Activated CD4-positive, alpha-beta T cell treated with anti-CD3 and anti-CD28 coated beads, Interleukin-2, amount 50 U/mL, for 48 hours (primary cell): ENCODE results near the gene LMF2.
A peak's percentile ranks its signal among the peaks of the same experiment; 100 is the strongest.
"Not testable (repeated sequence)": the region's sequence is repeated elsewhere in the genome, so short reads cannot be mapped to it uniquely, and the experiment has no call there.

ENCODE experiments used
- DNase-seq, 2 experiments: peaks; one replicate each; pipeline ENCODE4 v3.0.0-alpha.2; 2020

Gene LMF2

DNA sequence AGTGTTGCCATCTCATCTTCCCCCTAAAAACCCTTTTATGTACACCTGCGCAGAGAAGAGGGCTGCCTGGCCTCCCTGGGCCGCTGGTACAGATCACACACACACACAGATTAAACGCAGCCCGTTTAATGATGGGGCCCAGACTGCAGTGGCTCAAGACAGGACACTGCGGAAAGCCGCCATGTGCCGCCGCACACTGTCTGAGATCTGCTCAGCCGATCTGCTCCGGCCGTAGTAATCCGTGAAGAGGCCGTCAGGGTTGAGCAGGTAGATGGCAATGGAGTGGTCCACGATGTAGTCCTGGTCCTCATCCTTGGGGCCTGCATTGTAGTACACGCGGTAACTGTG, 15.9 kb upstream of the LMF2 start:
- DNase-seq, result no peak

DNA sequence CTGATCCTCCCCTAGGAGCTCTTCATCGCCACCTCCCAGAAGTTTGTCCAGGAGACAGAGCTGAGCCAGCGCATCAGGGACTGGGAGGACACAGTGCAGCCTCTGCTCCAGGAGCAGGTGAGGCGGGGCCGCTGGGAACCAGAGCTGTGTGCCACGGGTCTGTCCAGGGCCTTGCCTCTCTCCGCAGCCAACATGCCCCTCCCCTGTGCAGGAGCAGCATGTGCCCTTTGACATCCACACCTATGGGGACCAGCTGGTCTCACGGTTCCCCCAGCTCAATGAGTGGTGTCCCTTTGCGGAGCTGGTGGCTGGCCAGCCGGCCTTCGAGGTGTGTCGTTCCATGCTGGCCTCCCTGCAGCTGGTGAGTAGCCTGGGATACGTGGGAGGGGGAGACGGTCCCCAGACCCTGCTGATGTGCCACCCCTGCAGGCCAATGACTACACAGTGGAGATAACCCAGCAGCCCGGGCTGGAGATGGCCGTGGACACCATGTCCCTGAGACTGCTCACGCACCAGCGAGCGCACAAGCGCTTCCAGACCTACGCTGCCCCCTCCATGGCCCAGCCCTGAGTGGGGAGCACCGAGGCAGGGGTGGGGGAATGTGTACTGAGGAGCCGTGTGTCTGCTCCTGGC, 15.4 kb upstream of the LMF2 start:
- DNase-seq, result no peak

DNA sequence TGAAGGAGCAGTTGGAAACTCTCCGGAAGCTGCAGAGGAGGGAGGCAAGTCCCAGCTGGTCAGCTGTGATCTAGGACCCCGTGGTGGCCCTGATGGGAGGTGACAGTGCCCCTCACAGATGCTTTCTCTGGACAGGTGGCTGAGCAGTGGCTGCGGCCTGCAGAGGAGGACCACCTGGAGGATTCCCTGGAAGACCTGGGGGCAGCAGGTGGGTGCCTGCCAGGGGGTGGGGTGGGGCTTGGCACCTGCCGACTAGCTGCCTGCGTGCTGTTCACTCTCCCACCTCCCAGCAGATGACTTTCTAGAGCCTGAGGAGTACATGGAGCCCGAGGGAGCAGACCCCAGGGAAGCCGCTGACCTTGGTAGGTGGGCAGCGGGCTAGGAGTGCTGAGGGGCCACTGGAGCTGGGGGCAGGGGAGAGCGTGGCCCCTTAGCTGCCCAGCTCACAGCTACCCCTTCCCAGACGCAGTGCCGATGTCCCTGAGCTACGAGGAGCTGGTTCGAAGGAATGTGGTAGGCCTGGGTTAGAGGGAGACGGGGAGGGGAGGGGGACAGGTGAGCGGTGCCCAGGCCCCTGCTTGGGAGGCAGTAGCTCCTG, 14.8 kb upstream of the LMF2 start:
- no peak for DNase-seq

GRCh38 chr22:50521710-50522109, 14.2 kb upstream of the LMF2 start:
- no peak for DNase-seq

DNA sequence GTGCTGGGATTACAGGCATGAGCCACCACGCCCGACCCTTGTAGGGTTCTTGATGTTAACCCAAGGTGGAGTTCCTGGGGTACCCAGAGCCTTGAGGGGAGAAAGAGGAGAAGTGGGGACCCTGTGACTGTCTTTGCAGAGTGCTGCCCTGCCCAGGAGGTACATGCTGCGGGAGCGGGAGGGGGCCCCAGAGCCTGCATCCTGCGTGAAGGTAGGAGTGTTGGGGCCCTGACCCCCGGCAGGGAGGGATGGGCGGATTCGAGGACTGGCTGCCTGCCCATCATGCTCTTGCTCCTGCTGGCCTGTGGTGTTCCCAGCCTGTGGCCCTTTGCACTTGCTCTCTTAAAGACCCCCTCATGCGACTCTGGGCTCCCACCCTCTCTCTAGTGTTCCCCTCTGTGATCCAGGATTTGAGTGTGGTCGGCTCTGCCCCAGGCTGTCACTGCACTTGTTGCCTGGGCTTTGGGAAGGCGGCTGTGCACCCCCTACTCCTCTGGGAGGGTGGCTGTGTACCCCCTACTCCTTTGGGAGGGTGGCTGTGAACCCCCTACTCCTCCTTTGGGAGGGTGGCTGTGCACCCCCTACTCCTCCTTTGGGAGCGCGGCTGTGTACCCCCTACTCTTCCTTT, 13.4 kb upstream of the LMF2 start:
- DNase-seq, result no peak

DNA sequence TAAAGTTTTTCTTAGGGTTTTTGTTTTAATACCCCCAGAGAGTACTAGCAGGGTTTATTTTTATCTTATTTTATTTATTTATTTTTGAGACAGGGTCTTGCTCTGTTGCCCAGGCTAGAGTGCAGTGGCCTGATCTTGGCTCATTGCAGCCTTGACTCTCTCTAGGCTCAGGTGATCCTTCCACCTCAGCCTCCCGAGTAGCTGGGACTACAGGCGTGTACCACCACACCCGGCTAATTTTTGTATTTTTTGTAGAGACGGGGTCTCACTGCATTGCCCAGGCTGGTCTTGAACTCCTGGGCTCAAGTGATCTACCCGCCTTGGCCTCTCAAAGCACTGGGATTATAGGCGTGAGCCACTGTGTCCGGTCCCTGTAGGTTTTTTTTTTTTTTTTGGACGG, 12.7 kb upstream of the LMF2 start:
- not testable (repeated sequence) for DNase-seq

DNA sequence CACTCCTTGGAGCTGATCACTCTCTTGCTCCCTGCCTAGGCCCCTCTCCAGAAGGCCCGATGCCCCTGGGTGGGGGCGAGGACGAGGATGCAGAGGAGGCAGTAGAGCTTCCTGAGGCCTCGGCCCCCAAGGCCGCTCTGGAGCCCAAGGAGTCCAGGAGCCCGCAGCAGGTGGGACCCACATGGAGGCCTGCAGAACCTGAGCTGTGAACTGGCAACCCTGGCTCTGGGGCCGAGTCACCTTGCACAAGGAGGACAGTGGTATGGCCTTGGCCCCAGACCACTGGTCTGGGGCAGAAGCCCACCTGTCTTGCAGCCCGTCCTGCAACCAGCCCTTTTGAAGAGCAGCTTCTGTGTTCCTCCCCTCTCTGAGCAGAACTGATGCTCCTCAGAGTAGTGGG, 11.6 kb upstream of the LMF2 start:
- DNase-seq, result no peak

- DNase-seq, result no peak
Measured at GRCh38 chr22:50518606-50519005, 11.1 kb upstream of the LMF2 start.

DNA sequence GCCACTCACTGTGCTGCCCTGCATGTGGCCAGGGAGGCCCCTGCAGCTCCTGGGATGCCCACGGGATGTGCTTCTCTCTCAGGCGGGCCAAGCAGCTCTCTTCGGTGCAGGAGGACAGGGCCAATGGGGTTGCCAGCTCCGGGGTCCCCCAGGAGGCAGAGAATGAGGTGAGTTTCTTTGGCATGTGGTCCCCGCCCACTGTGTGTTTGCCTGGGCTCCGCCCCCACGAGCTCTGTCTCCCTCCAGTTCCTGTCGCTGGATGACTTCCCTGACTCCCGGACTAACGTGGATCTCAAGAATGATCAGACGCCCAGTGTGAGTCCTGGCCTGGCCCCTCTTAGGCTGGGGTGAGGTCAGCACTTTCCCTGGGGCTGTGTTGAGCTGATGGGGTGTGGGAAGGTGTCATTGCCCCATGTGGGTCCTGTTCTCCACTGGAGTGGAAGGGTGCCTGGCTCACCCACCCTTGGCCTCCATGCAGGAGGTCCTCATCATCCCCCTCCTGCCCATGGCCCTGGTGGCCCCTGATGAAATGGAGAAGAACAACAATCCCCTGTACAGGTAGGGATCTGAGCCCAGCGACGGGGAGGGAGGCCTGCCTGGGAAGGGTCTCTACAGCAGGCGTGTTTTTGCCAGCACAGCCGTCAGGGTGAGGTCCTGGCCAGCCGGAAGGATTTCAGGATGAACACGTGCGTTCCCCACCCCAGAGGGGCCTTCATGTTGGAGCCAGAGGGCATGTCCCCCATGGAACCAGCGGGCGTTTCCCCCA, 10.2 kb upstream of the LMF2 start:
- no peak for DNase-seq

DNA sequence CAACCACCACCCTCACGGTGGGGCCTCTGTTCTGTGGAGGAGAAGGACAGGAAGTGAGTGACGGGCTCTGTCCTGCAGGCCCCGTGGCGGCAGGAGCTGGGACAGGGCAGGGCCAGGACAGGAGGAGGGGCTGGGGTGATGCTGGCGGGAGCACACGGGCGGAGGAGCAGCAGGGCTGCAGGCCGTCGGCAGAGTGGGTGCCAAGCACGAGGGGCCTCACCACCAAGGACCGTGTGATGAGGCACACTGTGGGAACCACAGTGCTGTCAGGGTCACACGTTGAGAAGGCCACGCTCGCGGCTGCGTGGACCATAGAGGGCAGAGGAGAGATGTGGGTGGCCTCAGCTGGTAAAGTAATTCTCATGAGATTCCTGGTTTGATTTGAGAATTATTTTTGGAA, 9.4 kb upstream of the LMF2 start:
- no peak for DNase-seq

GRCh38 chr22:50516068-50516467, 8.6 kb upstream of the LMF2 start:
- no peak for DNase-seq

DNA sequence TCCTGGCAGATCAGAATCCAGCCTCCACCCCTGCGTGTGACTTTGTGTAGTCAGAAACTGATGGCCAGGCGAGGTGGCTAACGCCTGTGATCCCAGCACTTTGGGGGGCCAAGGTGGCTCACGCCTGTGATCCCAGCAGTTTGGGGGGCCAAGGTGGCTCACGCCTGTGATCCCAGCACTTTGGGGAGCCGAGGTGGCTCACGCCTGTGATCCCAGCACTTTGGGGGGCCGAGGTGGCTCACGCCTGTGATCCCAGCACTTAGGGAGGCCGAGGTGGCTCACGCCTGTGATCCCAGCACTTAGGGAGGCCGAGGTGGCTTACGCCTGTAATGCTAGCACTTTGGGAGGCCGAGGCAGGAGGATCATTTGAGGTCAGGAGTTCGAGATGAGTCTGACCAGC, 5.7 kb upstream of the LMF2 start:
- no peak for DNase-seq

DNA sequence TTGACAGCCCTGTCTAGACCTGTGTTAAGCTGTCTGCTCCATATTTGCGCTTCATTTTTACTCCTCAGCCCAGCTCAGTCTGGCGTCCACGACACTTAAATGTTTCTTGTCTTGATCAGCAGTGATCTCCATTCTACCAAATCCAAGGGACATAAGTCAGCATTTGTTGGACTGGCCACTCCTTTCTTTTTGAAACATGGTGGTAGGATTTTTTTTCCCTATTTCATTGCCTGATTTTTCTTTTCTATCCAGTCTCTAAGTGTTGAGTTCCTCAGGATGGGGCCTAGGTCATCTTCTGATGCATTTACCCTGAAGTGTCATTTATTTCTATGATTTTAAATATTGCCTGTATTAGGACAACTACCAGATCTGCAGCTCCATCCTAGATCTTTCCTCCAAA, 1.4 kb upstream of the LMF2 start:
- no peak for DNase-seq

GRCh38 chr22:50507991-50508884, 736 bp upstream of the LMF2 start, which contains the start of gene NCAPH2:
NCAPH2 (plus strand) TSS chr22:50508224; CDS start chr22:50508338, 114 bp downstream.
- peak; percentile 98 for DNase-seq

- DNase-seq, result peak in 1 of 2 experiments; percentile 27
Measured at GRCh38 chr22:50506611-50507420, 686 bp downstream of the LMF2 start.

- DNase-seq, result no peak
Measured at GRCh38 chr22:50505776-50506610, 1.5 kb downstream of the LMF2 start.

DNA sequence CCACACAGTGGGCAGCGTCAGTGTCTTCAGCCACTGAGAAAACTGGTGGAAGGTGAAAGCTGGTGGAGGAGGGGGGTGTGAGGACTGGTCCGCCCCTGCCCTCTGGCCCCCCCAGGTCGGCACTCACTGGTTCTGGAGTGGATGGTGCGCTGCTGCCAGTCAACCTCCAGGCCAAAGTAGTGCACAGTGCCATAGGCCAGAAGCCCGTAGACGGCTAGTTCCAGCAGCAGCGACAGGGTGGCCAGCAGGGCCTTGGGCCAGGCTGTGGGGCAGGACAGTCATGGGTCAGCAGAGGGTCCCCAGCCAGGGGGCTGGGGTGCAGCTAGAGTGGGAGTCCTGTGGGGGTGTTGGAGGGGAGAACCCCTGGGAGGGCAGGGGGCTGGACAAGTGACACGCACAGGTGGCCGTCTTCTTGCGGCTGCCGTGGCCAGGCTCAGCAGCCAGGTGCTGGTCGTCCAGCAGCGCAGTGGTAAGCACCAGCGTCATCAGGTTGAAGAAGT, 2.2 kb downstream of the LMF2 start:
- no peak for DNase-seq

DNA sequence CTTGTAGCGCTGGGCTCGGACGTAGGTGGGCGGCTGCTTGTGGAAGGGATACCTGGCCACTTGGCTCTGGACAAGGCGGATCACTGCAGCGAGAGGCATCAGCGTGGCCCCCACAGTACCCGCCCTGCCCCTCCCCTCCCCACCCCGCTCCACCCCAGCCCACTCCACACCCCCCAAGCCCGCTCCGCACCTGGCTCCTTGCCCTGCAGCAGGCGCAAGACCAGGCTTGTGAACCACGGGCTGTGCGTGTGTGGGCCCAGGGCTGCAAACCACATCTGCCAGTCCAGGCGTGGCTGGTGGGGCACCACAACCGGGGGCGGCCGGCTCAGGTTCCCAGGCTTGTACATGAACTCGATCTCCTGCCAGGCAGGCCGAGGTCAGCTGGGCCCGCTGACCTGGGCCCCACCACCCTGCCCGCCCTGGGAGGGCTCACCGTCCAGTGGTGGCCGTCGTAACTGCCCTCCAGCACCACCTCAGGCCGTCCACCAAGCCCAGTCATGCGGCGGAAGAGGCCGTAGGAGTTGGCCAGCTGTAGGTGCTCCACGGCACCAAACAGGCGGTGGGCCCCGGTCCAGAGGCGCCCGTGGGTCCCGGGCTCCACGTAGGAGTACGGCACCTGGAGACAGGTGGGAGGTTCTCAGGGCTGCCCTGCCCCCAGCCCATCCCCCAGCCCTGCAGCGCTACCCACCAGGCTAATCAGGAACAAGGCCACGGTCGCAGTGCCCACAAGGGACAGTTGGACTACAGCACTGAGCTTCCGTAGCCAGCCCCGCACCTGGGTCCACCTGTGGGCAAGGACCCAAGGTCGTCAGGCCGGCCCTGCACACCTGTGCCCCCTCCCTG, 2.9 kb downstream of the LMF2 start:
- DNase-seq, result no peak

DNA sequence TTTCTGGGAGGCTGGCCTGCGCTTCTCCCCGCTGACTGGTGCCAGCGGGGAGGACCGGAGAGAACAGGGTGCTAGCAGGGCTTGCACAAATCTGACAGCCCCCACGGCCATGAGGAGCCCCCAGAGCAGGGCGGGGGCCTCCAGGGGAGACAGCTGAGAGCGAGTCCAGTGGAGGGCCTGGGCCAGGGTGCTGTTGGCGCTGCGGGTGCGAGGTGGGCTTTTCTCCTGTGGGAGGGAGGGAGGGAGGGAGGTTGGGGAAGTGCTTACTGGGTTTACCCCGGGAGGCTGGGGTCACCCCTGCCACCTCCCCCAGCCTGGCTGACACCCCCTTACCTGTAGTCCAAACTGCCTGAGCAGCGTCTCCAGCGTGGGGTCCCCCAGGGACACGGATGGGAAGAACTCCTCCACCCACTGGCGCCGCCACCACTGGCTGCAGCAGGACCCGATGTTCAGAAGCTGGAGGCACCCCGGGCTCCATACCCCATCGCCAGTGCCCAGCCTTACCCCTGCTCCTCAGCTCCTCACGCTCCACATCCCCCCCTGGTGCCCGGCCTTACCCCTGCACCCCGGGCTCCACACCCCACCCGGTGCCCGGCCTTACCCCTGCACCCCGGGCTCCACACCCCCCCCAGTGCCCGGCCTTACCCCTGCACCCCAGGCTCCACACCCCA, 3.9 kb downstream of the LMF2 start:
- DNase-seq, result no peak
